HG03135 (cell line): ENCODE data around the gene CRHR2.
"Not testable (repeated sequence)": the region's sequence is repeated elsewhere in the genome, so short reads cannot be mapped to it uniquely, and the experiment has no call there.

Experiments
- ATAC-seq: cut with Tn5 transposase; IDR thresholded peaks from one replicate; pipeline ENCODE4 v1.9.1; 2021; ENCODE audit warnings: mild to moderate bottlenecking, moderate library complexity; ENCODE audit not compliant: unreplicated experiment

CRHR2 gene

GRCh38 chr7:30682212-30683083, at the start of gene CRHR2:
Gene CRHR2 (minus strand): TSS chr7:30682456. CDS start chr7:30682280, 176 bp downstream.
- no peak for ATAC-seq

GRCh38 chr7:30731581-30731980, 49.3 kb upstream of the CRHR2 start:
- ATAC-seq: no peak

- no peak for ATAC-seq
These were observed 48.7 kb upstream of the CRHR2 start for GRCh38 chr7:30730996-30731395.

- ATAC-seq: no peak
These were observed 47.8 kb upstream of the CRHR2 start for GRCh38 chr7:30730097-30730496.

- no peak for ATAC-seq
These were observed 47.4 kb upstream of the CRHR2 start for GRCh38 chr7:30729642-30730041.

- no peak for ATAC-seq
These were observed 46.4 kb upstream of the CRHR2 start for GRCh38 chr7:30728591-30729100.

- ATAC-seq: no peak
These were observed 45.0 kb upstream of the CRHR2 start for GRCh38 chr7:30727061-30727945.

- ATAC-seq: no peak
These were observed 44.2 kb upstream of the CRHR2 start for GRCh38 chr7:30726296-30727006.

- no peak for ATAC-seq
These were observed 41.5 kb upstream of the CRHR2 start for GRCh38 chr7:30723776-30724175.

- no peak for ATAC-seq
These were observed 40.4 kb upstream of the CRHR2 start for GRCh38 chr7:30722671-30723070.

GRCh38 chr7:30722187-30722586, 39.9 kb upstream of the CRHR2 start:
- no peak for ATAC-seq

GRCh38 chr7:30721211-30721610, 39.0 kb upstream of the CRHR2 start:
- no peak for ATAC-seq

- not testable (repeated sequence) for ATAC-seq
These were observed 37.2 kb upstream of the CRHR2 start for GRCh38 chr7:30719434-30719833.

GRCh38 chr7:30717181-30717580, 34.9 kb upstream of the CRHR2 start:
- ATAC-seq: no peak

GRCh38 chr7:30714129-30714528, 31.9 kb upstream of the CRHR2 start:
- ATAC-seq: no peak

GRCh38 chr7:30713392-30713791, 31.1 kb upstream of the CRHR2 start:
- ATAC-seq: no peak

- no peak for ATAC-seq
These were observed 28.4 kb upstream of the CRHR2 start for GRCh38 chr7:30710669-30711068.

GRCh38 chr7:30709549-30709948, 27.3 kb upstream of the CRHR2 start:
- no peak for ATAC-seq

- ATAC-seq: no peak
These were observed 26.7 kb upstream of the CRHR2 start for GRCh38 chr7:30708983-30709382.

GRCh38 chr7:30708412-30708811, 26.2 kb upstream of the CRHR2 start:
- ATAC-seq: no peak
